GM15510 (cell line): ENCODE measurements around the gene TCERG1L.

Source experiments
- POLR2A ChIP-seq: IDR thresholded peaks from 3 replicates; pipeline ENCODE4 v1.6.1; 2011; ENCODE audit warnings: borderline replicate concordance; ENCODE audit not compliant: insufficient read length; ENCODE audit errors: extremely low read depth

TCERG1L gene

DNA sequence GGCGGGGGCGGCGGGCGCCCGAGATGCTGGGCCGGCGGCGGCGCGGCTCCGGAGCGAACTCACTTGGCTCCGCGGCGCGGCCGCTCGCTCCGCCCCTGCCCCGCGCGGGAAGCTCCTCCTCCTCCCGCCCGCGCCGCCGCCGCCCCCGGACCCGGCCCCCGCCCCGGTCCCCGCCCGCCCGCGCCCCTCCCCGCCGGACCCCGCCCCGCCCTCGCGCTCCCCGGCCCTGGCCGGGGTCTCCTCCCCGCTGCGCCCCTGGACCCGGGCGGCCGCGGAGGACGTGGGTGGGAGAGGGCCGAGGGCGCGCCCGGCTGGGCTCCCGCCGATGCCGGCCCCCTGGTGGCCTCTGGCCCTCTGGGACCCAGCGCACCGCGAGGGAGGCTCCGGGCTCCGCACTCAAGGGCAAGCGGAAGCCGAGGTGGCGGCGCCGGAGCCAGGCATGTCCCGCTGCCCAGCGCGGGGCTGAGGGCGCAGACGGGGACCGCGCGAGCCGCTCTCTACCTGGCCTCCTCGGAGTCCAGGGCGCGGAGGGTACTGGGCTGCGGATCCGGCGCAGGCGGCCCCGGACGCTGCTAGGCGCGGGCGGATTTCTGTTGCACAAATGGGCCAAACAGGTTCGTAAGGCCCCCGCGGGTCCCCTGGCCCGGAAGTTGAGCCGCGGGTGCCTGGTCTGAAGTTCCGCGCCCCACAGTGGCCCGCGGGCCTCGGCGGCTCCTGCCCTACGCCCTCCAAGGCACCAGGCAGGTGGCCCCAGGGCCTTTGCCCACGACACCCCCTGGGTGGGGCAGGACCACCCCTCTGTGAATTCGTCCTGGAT, at the start of gene TCERG1L:
TSS of gene TCERG1L (minus strand) at position 61 of the 817 bp plus-strand sequence. CDS start 86 bp downstream, outside the sequence.
- TF ChIP-seq POLR2A = no peak

- TF ChIP-seq POLR2A = no peak
Measured at GRCh38 chr10:131358741-131359442, 47.4 kb upstream of the TCERG1L start.

DNA sequence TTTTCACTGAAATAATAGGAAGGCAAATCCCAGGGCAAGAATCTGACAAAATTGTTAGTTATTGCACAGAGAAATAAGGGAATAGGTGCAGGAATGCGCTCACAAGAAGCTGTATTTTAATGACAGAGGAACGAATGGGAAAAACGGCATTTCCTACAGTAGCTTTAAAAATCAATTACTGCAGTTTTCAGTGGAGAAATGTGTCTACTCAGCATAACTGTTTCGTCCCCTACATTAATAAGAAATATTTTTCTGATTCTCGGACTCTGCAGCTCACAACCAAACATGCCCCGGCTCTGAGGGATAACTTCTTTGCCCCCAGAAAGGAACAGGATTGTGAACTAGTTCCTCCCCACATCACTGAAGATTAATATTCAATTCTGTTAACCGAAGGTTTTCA, 44.9 kb upstream of the TCERG1L start:
- TF ChIP-seq POLR2A = no peak

GRCh38 chr10:131355881-131356280, 44.4 kb upstream of the TCERG1L start:
- TF ChIP-seq POLR2A = no peak

- no peak for TF ChIP-seq POLR2A
Measured at GRCh38 chr10:131355056-131355455, 43.5 kb upstream of the TCERG1L start.

- no peak for TF ChIP-seq POLR2A
Measured at GRCh38 chr10:131354380-131354779, 42.9 kb upstream of the TCERG1L start.

- no peak for TF ChIP-seq POLR2A
Measured at GRCh38 chr10:131352765-131353290, 41.3 kb upstream of the TCERG1L start.

GRCh38 chr10:131350660-131351059, 39.1 kb upstream of the TCERG1L start:
- TF ChIP-seq POLR2A = no peak

GRCh38 chr10:131350245-131350644, 38.7 kb upstream of the TCERG1L start:
- no peak for TF ChIP-seq POLR2A

- TF ChIP-seq POLR2A = no peak
Measured at GRCh38 chr10:131346456-131346855, 34.9 kb upstream of the TCERG1L start.

- no peak for TF ChIP-seq POLR2A
Measured at GRCh38 chr10:131345691-131346090, 34.2 kb upstream of the TCERG1L start.

DNA sequence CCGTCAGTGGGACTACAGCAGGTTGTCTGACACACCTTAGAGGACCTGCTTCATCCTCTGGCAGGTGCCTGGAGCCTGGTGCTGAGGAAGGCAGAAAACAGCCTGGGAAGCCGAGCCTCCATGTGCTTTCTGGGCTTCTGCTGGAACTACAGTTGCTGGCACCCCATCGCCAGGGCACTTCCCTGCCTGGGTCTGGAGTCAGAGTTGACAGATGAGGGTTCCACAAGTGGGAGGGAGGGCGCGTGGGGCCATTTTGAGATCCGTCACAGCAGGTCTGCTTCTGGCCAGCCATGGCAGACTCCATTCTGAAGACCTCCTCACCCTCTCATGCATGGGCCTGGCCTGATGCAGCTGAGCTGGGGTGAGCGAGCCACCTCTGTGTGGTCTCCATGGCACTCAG, 33.2 kb upstream of the TCERG1L start:
- no peak for TF ChIP-seq POLR2A

DNA sequence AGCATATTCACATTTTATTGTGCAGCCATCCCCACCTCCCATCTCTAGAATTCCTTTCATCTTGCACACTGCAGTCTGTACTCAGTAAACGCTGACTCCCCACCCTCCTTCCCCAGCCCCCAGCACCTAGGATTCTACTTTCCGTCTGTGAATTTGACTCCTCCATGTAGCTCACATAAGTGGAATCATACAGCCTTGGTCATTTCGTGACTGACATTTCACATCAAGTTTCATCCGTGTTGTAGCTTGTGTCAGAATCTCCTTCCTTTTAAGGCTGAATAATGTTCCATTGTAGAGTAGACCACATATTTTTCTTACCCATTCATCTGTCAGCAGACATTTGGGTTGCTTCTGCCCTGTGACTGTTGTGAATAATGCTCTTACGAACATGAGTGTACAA, 26.2 kb upstream of the TCERG1L start:
- no peak for TF ChIP-seq POLR2A

- TF ChIP-seq POLR2A = no peak
Measured at GRCh38 chr10:131332821-131333220, 21.3 kb upstream of the TCERG1L start.

- no peak for TF ChIP-seq POLR2A
Measured at GRCh38 chr10:131323880-131324279, 12.4 kb upstream of the TCERG1L start.
